Suprapubic skin (tissue), 4 donors: ENCODE measurements around the gene RASA3.

Experiments
- POLR2A ChIP-seq, 2 donors: fragments of 450-650 bp; IDR thresholded peaks; one replicate each; pipeline ENCODE4 v1.6.1; 2017; ENCODE audit warnings: antibody characterized with exemption in 2 of 2, mild to moderate bottlenecking in 2 of 2, moderate library complexity in 2 of 2
- POLR2AphosphoS5 ChIP-seq, 3 donors: sonication (generic); formaldehyde crosslinking; IDR thresholded peaks; one replicate each; pipeline ENCODE4 v1.6.1; 2017; ENCODE audit warnings: antibody characterized with exemption in 3 of 3

DNA sequence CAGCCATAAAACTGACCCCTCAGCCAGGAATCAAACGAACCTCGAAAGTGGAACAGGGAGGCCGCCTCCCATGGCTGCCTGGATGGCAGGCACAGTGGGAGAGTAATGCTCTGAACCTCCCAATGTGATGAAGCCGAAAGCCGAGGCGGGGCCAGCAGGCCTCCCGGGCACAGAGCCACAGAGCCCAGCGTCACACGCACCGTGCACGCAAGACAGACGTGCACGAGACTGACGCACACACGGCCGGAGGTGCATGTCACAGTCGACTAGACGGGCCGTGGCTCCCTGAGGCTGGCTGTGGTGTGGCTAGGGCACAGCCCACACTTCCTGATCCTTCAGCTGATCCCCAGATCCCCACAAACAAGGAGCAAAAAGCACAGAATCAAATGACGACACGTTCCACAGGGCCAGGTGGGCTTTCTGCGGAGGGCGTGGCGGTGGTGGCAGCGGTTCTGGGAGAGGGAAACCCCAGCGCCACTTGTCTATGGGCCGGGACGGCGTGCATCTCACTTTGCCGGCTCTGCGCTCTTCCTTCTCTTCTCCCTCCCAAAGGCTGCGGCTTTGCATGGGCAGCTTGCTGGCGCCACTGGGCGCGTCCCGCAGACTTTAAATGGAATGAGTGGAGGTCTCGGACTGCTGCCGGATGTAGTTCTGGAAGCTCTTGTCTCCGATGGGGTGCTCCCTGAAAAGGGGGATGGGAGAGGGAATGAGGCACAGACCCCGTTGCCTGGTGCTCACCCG lies 153.5 kb downstream of the RASA3 start:
- TF ChIP-seq POLR2A (IDR thresholded peaks at IDR 0.05) (no peak), POLR2AphosphoS5 (IDR thresholded peaks at IDR 0.05) (no peak)
